Effector memory CD8-positive, alpha-beta T cell (primary cell): ENCODE measurements around the gene MAPK12.

Source experiments
- ATAC-seq: fragments of 150-1000 bp; cut with Tn5 transposase; replicated peaks from 2 replicates; pipeline ENCODE4 v1.10.0; 2021; ENCODE audit warnings: mild to moderate bottlenecking, moderate library complexity
- DNase-seq, 3 experiments: peaks; one replicate each; pipeline ENCODE4 v3.0.0; 2021
- H3K27ac Mint-ChIP-seq, 2 donors: one replicate each; pipeline ENCODE4 v1.8.0; 2022; ENCODE audit warnings: mild to moderate bottlenecking in 2 of 2, mixed read lengths in 2 of 2, moderate library complexity in 2 of 2
- H3K27me3 Mint-ChIP-seq, 2 donors: one replicate each; pipeline ENCODE4 v1.8.0; 2022; ENCODE audit warnings: mixed read lengths in 2 of 2
- H3K36me3 Mint-ChIP-seq: one replicate; pipeline ENCODE4 v1.8.0; 2022; ENCODE audit warnings: mild to moderate bottlenecking, moderate library complexity, mixed read lengths; ENCODE audit not compliant: insufficient read depth
- H3K4me1 Mint-ChIP-seq, 2 donors: one replicate each; pipeline ENCODE4 v1.8.0; 2022; ENCODE audit warnings: low read depth in 2 of 2, mixed read lengths in 2 of 2
- H3K4me3 Mint-ChIP-seq, 2 donors: one replicate each; pipeline ENCODE4 v1.8.0; 2022; ENCODE audit warnings: mild to moderate bottlenecking in 2 of 2, mixed read lengths in 2 of 2, moderate library complexity in 2 of 2
- H3K9me3 Mint-ChIP-seq, 2 donors: one replicate each; pipeline ENCODE4 v1.8.0; 2022; ENCODE audit warnings: mixed read lengths in 2 of 2

MAPK12 gene

GRCh38 chr22:50283821-50284220 lies 22.3 kb upstream of the MAPK12 start:
- no peak for ATAC-seq
- H3K27ac Mint-ChIP-seq = no peak overlapping the region
- H3K27me3 Mint-ChIP-seq = peaks cover 0 to 7% of the 10 kb centered on the region in 2 donors
- H3K9me3 Mint-ChIP-seq = no peaks in the 10 kb centered on the region
- H3K36me3 Mint-ChIP-seq = peaks cover 4% of the 10 kb centered on the region
- DNase-seq = no peak
- no peaks in the 10 kb centered on the region for H3K4me1 Mint-ChIP-seq
- H3K4me3 Mint-ChIP-seq = no peak overlapping the region

DNA sequence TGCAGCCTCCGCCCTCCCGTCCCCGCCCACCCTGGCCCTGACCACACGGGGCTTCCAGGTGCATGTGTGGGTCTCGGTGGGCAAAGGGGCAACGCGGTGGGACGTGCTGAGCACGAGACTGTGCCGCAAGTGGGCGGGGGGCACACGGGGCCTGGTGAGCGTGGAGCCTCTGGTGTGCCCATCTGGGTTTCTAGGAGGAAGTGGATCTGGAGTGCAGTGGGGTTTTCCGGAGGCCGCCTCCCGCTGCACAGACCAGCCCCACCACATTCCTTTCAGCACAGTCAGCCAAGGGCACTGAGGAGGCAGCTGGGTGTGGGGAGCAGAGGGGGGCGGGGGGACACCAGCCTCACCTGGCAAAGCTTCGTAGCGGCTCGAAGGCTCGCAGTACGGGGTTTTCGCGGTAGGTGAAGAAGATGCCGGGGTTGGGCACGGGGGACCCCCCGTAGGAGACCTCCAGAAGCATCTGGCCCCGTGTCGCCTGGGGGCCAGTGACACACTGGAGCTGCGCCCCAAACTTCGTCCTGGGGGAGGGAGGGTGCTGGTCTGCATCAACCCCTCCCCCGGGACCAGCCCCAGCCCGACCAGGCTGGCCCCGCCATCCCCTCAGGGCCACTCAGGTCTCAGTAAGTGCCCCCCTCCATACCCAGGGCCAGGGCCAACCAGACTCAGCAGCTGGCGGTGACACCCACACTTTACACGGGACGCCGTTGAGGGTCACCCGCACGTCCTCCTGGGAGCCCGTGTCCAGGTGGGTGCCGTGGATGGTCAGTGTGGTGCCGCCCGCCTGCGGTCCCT lies 21.1 kb upstream of the MAPK12 start:
- Mint-ChIP-seq H3K27ac (no peak overlapping the region), H3K4me1 (no peaks in the 10 kb centered on the region), H3K4me3 (no peak overlapping the region), H3K9me3 (no peaks in the 10 kb centered on the region), H3K36me3 (peaks cover 4% of the 10 kb centered on the region), H3K27me3 (peaks cover 0 to 7% of the 10 kb centered on the region in 2 donors)
- DNase-seq (no peak), ATAC-seq (no peak)

GRCh38 chr22:50281957-50282356 lies 20.5 kb upstream of the MAPK12 start:
- ATAC-seq = no peak
- H3K36me3 Mint-ChIP-seq = peaks cover 4% of the 10 kb centered on the region
- no peak overlapping the region for H3K4me3 Mint-ChIP-seq
- DNase-seq = no peak
- H3K9me3 Mint-ChIP-seq = no peaks in the 10 kb centered on the region
- peaks cover 0 to 7% of the 10 kb centered on the region in 2 donors for H3K27me3 Mint-ChIP-seq
- H3K4me1 Mint-ChIP-seq = no peaks in the 10 kb centered on the region
- H3K27ac Mint-ChIP-seq = no peak overlapping the region

DNA sequence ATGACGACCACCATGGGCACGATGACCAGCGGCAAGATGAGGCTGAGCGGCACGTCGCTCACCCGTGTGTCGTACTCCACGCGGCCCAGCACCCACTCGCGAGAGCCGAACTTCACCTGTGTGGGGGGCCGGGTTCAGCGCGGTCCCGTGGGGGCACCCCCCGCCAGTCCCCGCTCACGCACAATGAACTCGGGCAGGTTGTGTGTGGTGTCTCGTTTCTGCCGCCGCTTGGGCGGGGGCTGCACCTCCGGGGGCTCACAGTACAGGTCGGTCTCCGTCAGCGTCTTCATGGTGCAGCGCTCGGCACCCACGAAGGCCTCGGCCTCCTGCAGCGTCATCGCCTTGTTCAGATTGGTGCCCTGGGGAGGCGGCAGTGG lies 19.9 kb upstream of the MAPK12 start:
- ATAC-seq = no peak
- Mint-ChIP-seq H3K4me1 (no peaks in the 10 kb centered on the region), H3K27me3 (peaks cover 0 to 7% of the 10 kb centered on the region in 2 donors), H3K36me3 (peaks cover 7% of the 10 kb centered on the region), H3K9me3 (no peaks in the 10 kb centered on the region), H3K4me3 (no peak overlapping the region), H3K27ac (no peak overlapping the region)
- no peak for DNase-seq

DNA sequence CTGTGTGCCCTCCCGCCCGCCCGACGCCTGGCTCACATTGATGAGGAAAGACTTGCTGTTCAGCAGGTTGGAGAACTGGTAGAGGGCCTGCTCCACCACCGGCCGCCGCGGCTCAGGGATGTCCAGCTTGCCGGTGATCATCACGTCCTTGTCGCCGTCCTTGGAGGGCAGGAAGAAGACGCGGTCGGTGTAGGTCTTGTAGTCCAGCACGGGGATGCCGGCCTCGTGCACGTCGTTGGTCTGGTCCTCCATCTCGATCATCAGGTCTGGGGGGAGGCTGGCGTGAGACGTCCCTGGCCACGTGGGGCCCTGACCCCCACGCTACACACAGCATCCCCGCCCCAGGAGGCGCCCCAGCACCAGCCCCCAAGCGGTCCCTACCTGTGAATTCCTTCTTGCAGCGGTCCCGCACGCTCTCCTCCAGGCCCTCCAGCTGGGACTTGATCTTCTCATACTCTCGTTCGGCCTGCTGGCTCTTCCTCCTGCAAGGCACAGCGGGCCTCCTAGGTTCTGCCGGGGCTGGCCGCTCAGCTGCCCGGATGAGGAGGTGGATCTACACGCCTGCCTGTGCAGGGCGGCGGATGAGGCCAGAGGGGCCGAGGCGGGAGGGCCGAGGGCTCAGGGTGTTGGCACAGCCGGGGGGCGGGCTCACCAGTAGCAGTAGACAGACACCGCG lies 19.4 kb upstream of the MAPK12 start:
- peaks cover 8% of the 10 kb centered on the region for H3K36me3 Mint-ChIP-seq
- H3K4me3 Mint-ChIP-seq = no peak overlapping the region
- no peak overlapping the region for H3K27ac Mint-ChIP-seq
- DNase-seq (no peak), ATAC-seq (no peak)
- no peaks in the 10 kb centered on the region for H3K9me3 Mint-ChIP-seq
- H3K27me3 Mint-ChIP-seq = peaks cover 0 to 7% of the 10 kb centered on the region in 2 donors
- no peaks in the 10 kb centered on the region for H3K4me1 Mint-ChIP-seq

DNA sequence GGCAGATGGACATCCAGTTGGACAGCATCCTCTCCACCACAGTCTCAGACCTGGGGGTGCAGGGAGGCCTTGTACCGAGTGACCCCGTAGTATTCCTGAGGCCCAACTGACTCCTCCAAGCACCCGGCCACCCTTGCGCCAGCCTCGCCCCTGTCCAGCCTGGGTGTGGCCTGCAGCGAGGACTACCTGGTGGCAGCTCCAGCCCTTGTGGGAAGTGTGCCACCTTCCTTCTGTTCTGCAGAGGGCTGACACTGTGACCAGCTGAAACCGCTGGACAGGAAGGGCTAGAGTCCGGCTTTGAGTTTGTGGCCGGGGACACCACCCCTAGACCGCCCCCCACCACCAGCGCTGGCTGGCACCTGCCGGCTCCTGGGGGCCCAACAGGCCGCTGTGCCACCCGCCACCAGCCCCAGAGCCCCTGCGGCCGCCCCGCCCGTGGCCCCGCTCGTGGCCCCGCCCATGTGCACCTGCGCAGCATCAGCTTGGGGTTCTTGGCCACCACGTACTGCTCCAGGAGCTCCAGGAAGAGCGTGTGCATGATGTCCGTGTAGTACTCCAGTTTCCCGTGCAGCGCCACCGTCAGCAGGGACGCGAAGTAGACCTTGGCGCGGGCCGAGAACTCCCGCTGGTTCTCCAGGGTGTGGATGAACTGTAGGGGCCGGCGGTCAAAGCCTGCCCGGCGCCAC lies 18.7 kb upstream of the MAPK12 start:
- peaks cover 0 to 7% of the 10 kb centered on the region in 2 donors for H3K27me3 Mint-ChIP-seq
- H3K4me1 Mint-ChIP-seq = no peaks in the 10 kb centered on the region
- ATAC-seq (no peak), DNase-seq (no peak)
- H3K4me3 Mint-ChIP-seq = no peak overlapping the region
- no peak overlapping the region for H3K27ac Mint-ChIP-seq
- peaks cover 13% of the 10 kb centered on the region for H3K36me3 Mint-ChIP-seq
- no peaks in the 10 kb centered on the region for H3K9me3 Mint-ChIP-seq

DNA sequence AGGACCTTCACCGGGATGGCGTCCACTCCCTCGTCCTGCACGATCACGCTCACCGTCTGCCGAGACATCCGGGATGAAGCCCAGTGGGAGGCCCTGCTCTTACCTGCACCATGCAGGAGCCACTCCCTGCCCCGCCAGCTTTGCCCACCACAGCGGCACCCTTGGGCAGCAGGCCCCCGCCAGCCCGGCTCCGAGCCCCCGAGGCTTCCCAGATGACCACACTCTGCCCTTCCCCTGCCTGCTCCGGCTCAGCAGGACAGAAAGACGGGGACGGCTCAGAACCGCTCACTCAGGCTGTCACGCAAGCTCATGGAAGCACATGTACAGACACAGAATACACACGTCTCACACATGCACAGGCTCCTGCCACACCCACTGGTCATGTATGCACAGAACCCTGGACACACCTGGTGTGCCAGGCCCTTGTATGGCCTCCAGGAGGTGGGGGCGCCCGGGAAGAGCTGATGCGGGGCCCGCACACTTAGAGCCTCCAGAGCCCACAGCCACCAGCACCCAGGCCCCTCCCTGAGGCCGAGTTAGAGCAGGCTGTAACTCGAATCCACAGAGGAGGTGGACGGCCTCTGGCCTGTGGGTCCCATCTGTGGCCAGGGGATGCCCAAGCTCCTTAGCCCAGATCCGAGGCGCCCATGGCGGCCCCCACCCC lies 17.6 kb upstream of the MAPK12 start:
- H3K9me3 Mint-ChIP-seq = no peaks in the 10 kb centered on the region
- peaks cover 15% of the 10 kb centered on the region for H3K36me3 Mint-ChIP-seq
- H3K4me3 Mint-ChIP-seq = no peak overlapping the region
- DNase-seq = no peak
- H3K4me1 Mint-ChIP-seq = peaks cover 2 to 4% of the 10 kb centered on the region in 2 donors
- no peak for ATAC-seq
- no peak overlapping the region for H3K27ac Mint-ChIP-seq
- peaks cover 0 to 2% of the 10 kb centered on the region in 2 donors for H3K27me3 Mint-ChIP-seq

- Mint-ChIP-seq H3K27me3 (peaks cover 0 to 7% of the 10 kb centered on the region in 2 donors), H3K9me3 (no peaks in the 10 kb centered on the region), H3K27ac (no peak overlapping the region), H3K36me3 (peaks cover 15% of the 10 kb centered on the region), H3K4me3 (no peak overlapping the region), H3K4me1 (peaks cover 4 to 7% of the 10 kb centered on the region in 2 donors)
- ATAC-seq (no peak), DNase-seq (no peak)
These were observed 17.0 kb upstream of the MAPK12 start for GRCh38 chr22:50278461-50278860.

- peaks cover 0 to 7% of the 10 kb centered on the region in 2 donors for H3K27me3 Mint-ChIP-seq
- ATAC-seq = no peak
- DNase-seq = no peak
- peaks cover 15% of the 10 kb centered on the region for H3K36me3 Mint-ChIP-seq
- peaks cover 4 to 8% of the 10 kb centered on the region in 2 donors for H3K4me1 Mint-ChIP-seq
- no peak overlapping the region for H3K4me3 Mint-ChIP-seq
- H3K9me3 Mint-ChIP-seq = no peaks in the 10 kb centered on the region
- H3K27ac Mint-ChIP-seq = no peak overlapping the region
These were observed 16.3 kb upstream of the MAPK12 start for GRCh38 chr22:50277761-50278160.

GRCh38 chr22:50276143-50276542 lies 14.7 kb upstream of the MAPK12 start:
- Mint-ChIP-seq H3K36me3 (peaks cover 15% of the 10 kb centered on the region), H3K27ac (no peak overlapping the region), H3K4me3 (no peak overlapping the region), H3K4me1 (peaks cover 4 to 10% of the 10 kb centered on the region in 2 donors), H3K9me3 (no peaks in the 10 kb centered on the region), H3K27me3 (peaks cover 0 to 7% of the 10 kb centered on the region in 2 donors)
- DNase-seq = peak; percentile 35 to 44 (median 41)
- ATAC-seq = peak; percentile 75

DNA sequence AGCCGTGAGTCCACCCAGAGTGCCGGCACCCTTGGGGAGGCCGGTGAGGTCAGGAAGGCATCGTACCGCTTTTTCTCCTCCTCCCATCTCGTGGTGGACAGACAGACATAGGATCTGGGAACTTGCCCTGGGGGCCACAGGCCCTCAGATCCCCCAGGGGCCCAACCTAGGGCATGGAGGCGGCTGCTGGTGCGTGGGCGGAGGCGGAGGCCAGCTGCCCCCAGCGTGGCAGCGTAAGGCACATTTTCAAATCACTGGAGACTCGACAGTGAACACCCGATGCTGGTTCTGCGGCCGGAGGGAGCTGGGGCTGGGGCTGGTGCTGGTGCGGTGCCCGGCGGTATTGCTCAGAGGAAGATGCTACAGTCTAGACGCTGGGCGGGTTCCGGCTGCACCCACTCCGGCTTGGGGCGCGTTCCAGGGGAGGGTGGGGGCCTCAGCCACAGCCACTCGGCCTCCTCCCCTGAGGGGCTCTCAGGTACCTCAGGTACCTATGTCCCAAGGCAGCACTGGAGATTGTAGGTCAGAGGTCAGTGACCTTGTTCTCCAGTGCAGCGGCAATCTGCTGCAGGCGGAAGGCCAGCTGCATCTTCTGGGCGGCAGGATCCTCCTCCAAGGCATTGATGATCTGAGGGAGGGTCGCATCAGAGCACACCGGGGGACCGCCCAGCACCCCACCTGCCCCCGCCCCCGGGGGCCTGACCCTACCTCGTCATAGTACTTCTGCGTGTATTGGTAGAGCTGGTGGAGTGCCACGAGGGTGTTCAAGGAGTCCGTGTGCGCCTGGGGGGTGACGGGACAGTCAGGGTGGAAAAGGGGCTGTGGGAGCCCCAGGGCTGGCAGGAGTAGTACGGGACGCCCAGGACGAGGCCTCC lies 13.9 kb upstream of the MAPK12 start:
- no peaks in the 10 kb centered on the region for H3K9me3 Mint-ChIP-seq
- H3K27ac Mint-ChIP-seq = no peak overlapping the region
- H3K4me1 Mint-ChIP-seq = peaks cover 8 to 13% of the 10 kb centered on the region in 2 donors
- ATAC-seq = no peak
- DNase-seq = no peak
- H3K27me3 Mint-ChIP-seq = peaks cover 0 to 7% of the 10 kb centered on the region in 2 donors
- H3K36me3 Mint-ChIP-seq = peaks cover 12% of the 10 kb centered on the region
- H3K4me3 Mint-ChIP-seq = peak overlapping the region in 1 of 2 donors; percentile 25

DNA sequence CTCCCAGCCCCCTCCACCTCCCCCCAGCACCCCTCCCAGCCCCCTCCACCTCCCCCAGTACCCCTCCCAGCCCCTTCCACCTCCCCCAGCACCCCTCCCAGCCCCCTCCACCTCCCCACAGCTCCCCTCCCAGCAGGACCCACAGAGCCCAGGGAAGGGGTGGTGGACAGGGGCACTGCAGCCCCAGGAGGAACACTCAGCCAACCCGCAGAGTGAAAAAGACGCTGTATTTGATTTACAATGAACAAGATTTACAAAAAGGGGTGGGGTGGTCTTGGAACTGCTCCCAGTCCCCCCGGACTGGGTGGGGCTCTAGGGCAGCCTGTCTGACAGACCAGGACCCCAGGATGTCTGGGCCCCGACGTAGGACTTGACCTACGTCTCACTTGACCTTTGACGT lies 13.3 kb upstream of the MAPK12 start:
- Mint-ChIP-seq H3K9me3 (no peaks in the 10 kb centered on the region), H3K27ac (no peak overlapping the region), H3K4me3 (no peak overlapping the region), H3K27me3 (peaks cover 0 to 7% of the 10 kb centered on the region in 2 donors), H3K36me3 (peaks cover 12% of the 10 kb centered on the region), H3K4me1 (peaks cover 8 to 13% of the 10 kb centered on the region in 2 donors)
- ATAC-seq (no peak), DNase-seq (no peak)
